Heart right ventricle (tissue), 16 donors: ENCODE results near the gene ARMC2. TPM values are rescaled to one million over a fixed set of nuclear protein-coding genes. Genes with fewer than 3 reads are reported as not detected.
A peak's percentile ranks its signal among the peaks of the same experiment; 100 is the strongest.

ENCODE experiments used
- ATAC-seq, 8 donors: fragments of 200-7000 bp; cut with Tn5 transposase; one replicate each; pipeline ENCODE4 v1.9.1; 2020; ENCODE audit warnings: mild to moderate bottlenecking in 8 of 8, moderate library complexity in 8 of 8, moderate number of reproducible peaks in 1 of 8
- DNase-seq, 2 donors: peaks; one replicate each; pipeline ENCODE4 v3.0.0-alpha.2; 2020
- H3K27ac ChIP-seq, 10 donors: fragments of 200-600 bp; sonication (generic) in 2 of 10; one replicate each; pipeline versions ENCODE4 v1.5.0 to v1.8.0; 2020 to 2022; ENCODE audit warnings: mild to moderate bottlenecking in 3 of 10
- H3K27me3 ChIP-seq, 7 donors: fragments of 200-600 bp; one replicate each; pipeline ENCODE4 v1.8.0; 2021 to 2022; ENCODE audit warnings: mild to moderate bottlenecking in 2 of 7
- H3K36me3 ChIP-seq, 9 donors: fragments of 200-600 bp; sonication (generic) in 1 of 9; one replicate each; pipeline versions ENCODE4 v1.5.0 to v1.8.0; 2020 to 2022; ENCODE audit warnings: mild to moderate bottlenecking in 2 of 9
- H3K4me1 ChIP-seq, 9 donors: fragments of 200-600 bp; sonication (generic) in 1 of 9; one replicate each; pipeline versions ENCODE4 v1.5.0 to v1.8.0; 2020 to 2022; ENCODE audit warnings: mild to moderate bottlenecking in 4 of 9
- H3K4me3 ChIP-seq, 10 donors: fragments of 200-600 bp; sonication (generic) in 2 of 10; one replicate each; pipeline versions ENCODE4 v1.5.0 to v1.8.0; 2020 to 2022; ENCODE audit warnings: mild to moderate bottlenecking in 7 of 10, moderate library complexity in 2 of 10
- H3K9me3 ChIP-seq, 11 donors: fragments of 200-600 bp in 10 of 11; sonication (generic) in 2 of 11; one replicate each; pipeline versions ENCODE4 v1.5.0 to v1.8.0; 2013 to 2022; ENCODE audit warnings: mild to moderate bottlenecking in 2 of 11, control low read depth in 1 of 11, moderate library complexity in 1 of 11
- CTCF ChIP-seq, 9 donors: fragments of 200-600 bp; sonication (generic) in 2 of 9; IDR thresholded peaks; one replicate each; pipeline versions ENCODE4 v1.5.0 to v1.8.0; 2021 to 2022; ENCODE audit warnings: antibody characterized with exemption in 9 of 9, mild to moderate bottlenecking in 5 of 9, moderate library complexity in 1 of 9
- WGBS, 2 donors: extraction: QIAGEN DNeasy Blood & Tissue Kit; methylation state at CpG; one replicate each; pipeline ENCODE4 v1.1.7; 2013; ENCODE audit warnings: inconsistent platforms in 1 of 2; 5-methylcytosine and 5-hydroxymethylcytosine counted together
- intact Hi-C, 10 donors: fragments of 100-400 bp; cut with DNase I; formaldehyde crosslinking; loops; one replicate each; pipeline versions ENCODE4 v1.11.1 to v1.14.2; 2022
- polyA plus RNA-seq, 2 donors: library from polyadenylated mRNA; stranded (reverse); fragments of 200-250 nt; gene quantifications; one replicate each; pipeline ENCODE4 v1.2.3, GENCODE V29; 2013
- total RNA-seq, 10 donors: library from RNA; stranded (reverse); fragmentation: NEBNext Ultra II Directional in 3 of 10; extraction: Animal tissue kit (Norgen Biotek cat#: 25700) in 3 of 10; gene quantifications; one replicate each; pipeline versions ENCODE4 v1.2.1 to v1.2.4, GENCODE V29; 2021 to 2023
- donor health status: Arrhythmogenic right ventricular cardiomyopathy.
- donor health status: ischemic (EF 13 %, LVEDD 7.1; RV severe dilation, severe dysfunction).
- donor health status: healthy with polysubstance abuse.
- donor health status: DM: no; HTN: yes; CAD: no.
- donor health status: DM: no; HTN: no; CAD: no.
- donor health status: ischemic (EF 25% LVEDD 6.9; RV normal size, moderate dysfunction).
- donor health status: ischemic (EF 25% LVEDD 5.7; RV mildly dilated, moderate dysfunction).
- donor health status: healthy.
- donor health status: DM: yes; HTN: yes; CAD: no.
- donor health status: Ischemic cardiomyopathy.
- donor health status: ischemic (EF 35%, LVEDD 5.7; RV mildly dilated, moderate dysfunction).
- donor health status: nonischemic (EF 11% LVEDD 7.7; RV severe dilation, severe dysfunction).
- donor health status: DM: yes; HTN: yes; CAD: no.
- donor health status: PGD.
- donor health status: ischemic (EF 29% LVEDD 5.4; RV normal size, mild dysfunction).
- donor health status: nonischemic (EF 23%, LVEDD 6.1; RV moderate dilation, normal function).

The ARMC2 gene
- total and polyA plus RNA-seq, 12 donors: 2.5 to 16.4 (median 12.3) TPM

DNA sequence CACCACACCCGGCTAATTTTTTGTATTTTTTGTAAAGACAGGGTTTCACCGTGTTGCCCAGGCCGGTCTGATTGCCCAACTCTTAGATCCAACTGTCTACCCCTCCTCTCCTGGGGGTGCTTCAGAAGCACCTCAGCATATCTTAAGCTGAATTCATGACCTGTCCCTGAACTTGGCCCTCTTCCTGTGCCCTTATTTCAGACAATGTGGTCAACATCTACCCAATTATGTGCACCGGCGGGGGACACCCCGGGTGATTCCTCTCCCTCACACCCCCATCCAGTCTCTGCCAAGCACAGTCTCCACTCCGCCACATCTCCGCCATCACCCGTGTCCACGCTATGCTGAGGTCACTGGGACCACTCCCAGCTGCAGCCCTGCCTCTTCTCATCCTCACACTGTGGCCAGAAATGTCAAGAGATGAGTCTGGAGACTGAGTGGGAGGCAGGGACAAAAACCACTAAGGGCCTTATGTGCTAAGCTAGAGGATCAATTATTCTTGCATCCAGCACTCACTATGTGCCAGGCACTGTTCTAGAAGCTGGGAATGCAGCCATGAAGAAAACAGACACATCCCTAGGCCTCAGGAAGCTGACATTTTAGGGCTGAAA is 111.9 kb downstream of the ARMC2 start:
- ATAC-seq: peak in 2 of 8 donors; percentile 16 to 23
- WGBS, 2 donors: 81 to 84% methylated on average over 10 of the region's 10 CpGs
- Histone ChIP-seq H3K27ac (no peak overlapping the region), H3K9me3 (no peaks in the 10 kb centered on the region), H3K4me1 (peaks cover 0 to 16% (median 0%) of the 10 kb centered on the region in 9 donors), H3K36me3 (no peaks in the 10 kb centered on the region), H3K27me3 (no peaks in the 10 kb centered on the region), H3K4me3 (no peak overlapping the region)
- no peak for DNase-seq
- TF ChIP-seq CTCF (IDR thresholded peaks at IDR 0.05): no peak
- intact Hi-C loops: no loop called here

- no peak for DNase-seq
- H3K4me1 ChIP-seq: peaks cover 0 to 16% (median 0%) of the 10 kb centered on the region in 9 donors
- ATAC-seq: peak in 2 of 8 donors; percentile 17 to 30
- 85 to 90% methylated on average over 7 of the region's 7 CpGs for WGBS, 2 donors
- H3K27me3 ChIP-seq: no peaks in the 10 kb centered on the region
- H3K4me3 ChIP-seq: no peak overlapping the region
- TF ChIP-seq CTCF (IDR thresholded peaks at IDR 0.05): no peak
- intact Hi-C loops: no loop called here
- H3K36me3 ChIP-seq: no peaks in the 10 kb centered on the region
- no peaks in the 10 kb centered on the region for H3K9me3 ChIP-seq
- no peak overlapping the region for H3K27ac ChIP-seq
Observed at GRCh38 chr6:108960601-108961000, 112.4 kb downstream of the ARMC2 start.

DNA sequence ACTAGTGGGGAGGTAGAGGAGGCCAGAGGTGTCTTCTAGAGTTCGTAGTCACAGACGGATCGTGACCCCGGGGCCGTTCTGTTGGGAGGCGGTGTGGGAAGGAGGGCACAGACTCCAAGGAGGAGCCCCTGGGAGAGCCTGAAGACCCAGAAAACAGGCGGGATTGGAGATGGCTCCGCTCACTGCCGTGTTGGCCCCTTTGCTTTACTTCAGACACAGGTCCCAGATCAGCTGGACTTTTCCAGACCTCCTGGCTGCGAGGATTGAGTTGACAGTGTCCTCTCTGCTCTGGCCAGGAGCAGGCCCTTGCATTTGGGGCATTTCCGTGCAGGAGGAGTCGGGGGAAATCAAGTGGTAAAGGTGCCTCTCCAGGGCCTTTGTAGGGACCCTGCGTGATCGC is 112.9 kb downstream of the ARMC2 start:
- Histone ChIP-seq H3K36me3 (no peaks in the 10 kb centered on the region), H3K9me3 (no peaks in the 10 kb centered on the region), H3K27ac (no peak overlapping the region), H3K4me1 (peaks cover 0 to 18% (median 0%) of the 10 kb centered on the region in 9 donors), H3K27me3 (no peaks in the 10 kb centered on the region), H3K4me3 (no peak overlapping the region)
- 96 to 98% methylated on average over 14 of the region's 14 CpGs for WGBS, 2 donors
- ATAC-seq (no peak), DNase-seq (no peak)
- intact Hi-C loops: no loop called here
- no peak for TF ChIP-seq CTCF (IDR thresholded peaks at IDR 0.05)

GRCh38 chr6:108961985-108962384 is 113.8 kb downstream of the ARMC2 start:
- 65 to 75% methylated on average over 6 of the region's 6 CpGs for WGBS, 2 donors
- no peaks in the 10 kb centered on the region for H3K9me3 ChIP-seq
- intact Hi-C loops: no loop called here
- peaks cover 0 to 27% (median 8%) of the 10 kb centered on the region in 9 donors for H3K4me1 ChIP-seq
- no peaks in the 10 kb centered on the region for H3K27me3 ChIP-seq
- ATAC-seq: no peak
- no peak overlapping the region for H3K4me3 ChIP-seq
- H3K27ac ChIP-seq: no peak overlapping the region
- H3K36me3 ChIP-seq: no peaks in the 10 kb centered on the region
- DNase-seq: no peak
- no peak for TF ChIP-seq CTCF (IDR thresholded peaks at IDR 0.05)
